SK-N-MC (cell line): ENCODE data around the gene GIPC3.

Experiments
- EZH2 ChIP-seq: fragments of 200-600 bp; sonication (generic); IDR thresholded peaks from one replicate; pipeline ENCODE4 v1.6.1; 2017; ENCODE audit warnings: antibody characterized with exemption
- FOXP2 ChIP-seq: optimal IDR thresholded peaks from 2 replicates; pipeline ENCODE3; 2011; ENCODE audit warnings: mild to moderate bottlenecking, moderate library complexity; ENCODE audit not compliant: insufficient read depth; ENCODE audit errors: extremely low read length, control extremely low read depth

GRCh38 chr19:3605361-3605760, 20.1 kb downstream of the GIPC3 start:
- TF ChIP-seq FOXP2 (no peak), EZH2 (no peak)
